ENCODE data around the gene NAA80.
A peak's percentile ranks its signal among the peaks of the same experiment; 100 is the strongest.

The NAA80 gene

DNA sequence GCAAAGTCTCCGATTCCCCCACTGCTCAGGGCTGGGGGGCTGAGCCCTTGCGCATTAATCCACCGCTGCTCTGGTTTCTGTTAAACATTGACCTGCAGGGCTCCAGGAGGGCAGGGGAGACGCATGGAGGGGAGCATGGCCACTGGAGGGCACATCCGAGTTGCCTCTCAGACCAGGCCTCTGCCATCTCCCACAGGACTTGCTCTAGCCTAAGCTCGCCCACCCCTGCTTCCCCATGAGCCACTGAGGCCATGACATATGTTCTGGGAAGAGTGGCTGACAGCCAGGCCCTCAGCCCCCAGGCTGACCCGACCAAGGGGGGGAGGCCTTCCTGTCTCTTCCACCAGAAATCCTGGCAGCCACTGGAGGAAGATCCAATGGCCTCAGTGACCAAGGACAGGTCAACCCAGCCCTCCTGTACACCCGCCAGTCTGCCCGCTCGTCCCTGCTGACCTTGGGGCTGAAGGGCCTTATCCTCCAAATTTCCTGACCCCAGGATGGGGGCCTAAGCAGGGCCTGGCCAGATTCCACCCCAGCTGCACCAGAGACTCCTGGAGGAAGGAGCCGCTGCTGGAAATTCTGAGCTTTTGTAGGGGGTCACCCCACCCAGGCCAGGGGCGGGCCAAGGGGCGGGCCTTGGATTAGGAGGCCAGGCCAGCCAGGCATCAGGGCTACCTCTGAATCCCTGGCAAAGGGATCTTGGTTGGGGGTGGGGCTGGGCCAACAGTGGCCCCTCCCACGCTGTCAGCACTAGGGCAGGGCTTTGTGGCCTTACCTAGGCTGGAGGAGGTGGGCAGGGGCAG is 4.0 kb upstream of the NAA80 start, which contains the start of gene HYAL1:
Gene HYAL1, minus strand, starts transcription at position 562 of the 803 bp plus-strand sequence. CDS start 618 bp downstream, outside the sequence.
- no peaks in the 10 kb centered on the region for H3K9me3 Mint-ChIP-seq
- H3K4me3 Mint-ChIP-seq: no peak within 1 kb of the TSS
- H3K4me1 Mint-ChIP-seq: peaks cover 16% of the 10 kb centered on the region
- no peaks in the 10 kb centered on the region for H3K36me3 Mint-ChIP-seq
- H3K27me3 Mint-ChIP-seq: no peaks in the 10 kb centered on the region
- no peak within 1 kb of the TSS for H3K27ac Mint-ChIP-seq

DNA sequence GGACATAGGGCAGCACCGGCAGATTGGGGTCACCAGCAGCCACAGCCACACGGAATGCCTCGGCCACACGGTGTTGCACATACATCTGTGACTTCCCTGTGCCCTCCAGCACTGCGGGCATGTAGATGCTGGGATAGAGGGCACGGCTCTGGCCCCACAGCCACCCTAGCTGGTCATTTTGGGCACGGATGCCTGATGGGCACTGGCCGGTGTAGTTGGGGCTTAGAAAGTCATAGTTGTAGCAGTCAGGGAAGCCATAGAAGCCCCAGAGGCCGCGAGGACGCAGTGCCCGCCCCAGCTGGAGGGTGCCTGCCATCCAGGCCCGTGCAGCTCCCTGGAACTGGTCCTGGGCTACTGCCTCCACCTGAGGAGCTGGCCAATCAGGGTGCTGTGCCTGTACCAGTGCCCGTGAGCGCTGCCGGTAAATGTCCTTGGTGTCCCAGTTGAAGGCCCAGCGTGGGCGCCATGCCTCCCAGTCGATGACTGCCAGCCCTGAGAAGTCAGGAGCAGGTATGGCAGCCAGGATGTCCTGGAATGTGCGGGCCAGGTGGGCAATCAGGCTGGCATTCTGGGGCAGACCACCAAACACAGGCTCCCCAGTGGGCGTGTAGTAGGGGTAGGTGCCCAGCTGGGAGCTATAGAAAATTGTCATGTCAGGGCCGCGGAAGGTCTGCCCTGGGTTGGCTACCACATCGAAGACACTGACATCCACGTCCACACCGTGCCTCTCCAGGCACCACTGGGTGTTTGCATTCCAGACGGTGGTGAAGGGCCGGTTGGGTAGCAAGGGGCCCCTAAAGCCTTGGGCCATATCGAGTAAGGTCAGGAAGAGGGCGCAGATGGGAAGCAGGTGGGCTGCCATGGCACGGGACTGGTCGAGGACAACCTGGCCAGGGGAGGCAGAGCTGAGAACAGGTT is 3.1 kb upstream of the NAA80 start:
- no peaks in the 10 kb centered on the region for H3K36me3 Mint-ChIP-seq
- H3K27me3 Mint-ChIP-seq: no peaks in the 10 kb centered on the region
- no peak overlapping the region for H3K4me3 Mint-ChIP-seq
- H3K27ac Mint-ChIP-seq: no peak overlapping the region
- H3K9me3 Mint-ChIP-seq: no peaks in the 10 kb centered on the region
- peaks cover 23% of the 10 kb centered on the region for H3K4me1 Mint-ChIP-seq

DNA sequence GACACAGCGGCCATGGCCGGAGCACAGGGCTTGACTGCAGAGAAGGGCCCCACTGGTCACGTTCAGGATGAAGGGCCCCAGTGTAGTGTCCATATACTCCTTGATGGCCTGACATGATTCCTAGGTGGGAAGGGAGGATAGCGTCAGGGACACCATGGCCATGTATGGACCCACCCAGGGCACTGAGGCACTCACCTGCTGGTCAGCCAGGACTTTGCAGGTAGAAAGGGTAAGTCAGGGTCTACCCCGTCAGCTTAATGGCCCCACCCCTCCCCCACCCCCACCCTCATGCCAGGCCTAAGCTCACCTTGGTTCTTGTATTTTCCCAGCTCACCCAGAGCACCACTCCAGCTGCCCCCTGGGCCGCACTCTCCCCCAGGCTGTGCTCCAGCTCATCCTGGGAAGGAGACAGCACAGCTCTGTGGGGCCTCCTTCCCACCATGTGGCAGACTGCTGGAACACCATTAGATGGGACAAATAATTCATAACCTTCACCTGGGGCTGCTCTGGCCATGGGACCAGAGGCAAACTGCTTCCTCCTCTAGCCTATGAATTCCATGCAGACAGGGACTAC is 1.6 kb upstream of the NAA80 start:
- Mint-ChIP-seq H3K36me3 (no peaks in the 10 kb centered on the region), H3K27me3 (no peaks in the 10 kb centered on the region), H3K4me3 (peak overlapping the region; percentile 93), H3K4me1 (peaks cover 25% of the 10 kb centered on the region), H3K9me3 (no peaks in the 10 kb centered on the region), H3K27ac (no peak overlapping the region)

DNA sequence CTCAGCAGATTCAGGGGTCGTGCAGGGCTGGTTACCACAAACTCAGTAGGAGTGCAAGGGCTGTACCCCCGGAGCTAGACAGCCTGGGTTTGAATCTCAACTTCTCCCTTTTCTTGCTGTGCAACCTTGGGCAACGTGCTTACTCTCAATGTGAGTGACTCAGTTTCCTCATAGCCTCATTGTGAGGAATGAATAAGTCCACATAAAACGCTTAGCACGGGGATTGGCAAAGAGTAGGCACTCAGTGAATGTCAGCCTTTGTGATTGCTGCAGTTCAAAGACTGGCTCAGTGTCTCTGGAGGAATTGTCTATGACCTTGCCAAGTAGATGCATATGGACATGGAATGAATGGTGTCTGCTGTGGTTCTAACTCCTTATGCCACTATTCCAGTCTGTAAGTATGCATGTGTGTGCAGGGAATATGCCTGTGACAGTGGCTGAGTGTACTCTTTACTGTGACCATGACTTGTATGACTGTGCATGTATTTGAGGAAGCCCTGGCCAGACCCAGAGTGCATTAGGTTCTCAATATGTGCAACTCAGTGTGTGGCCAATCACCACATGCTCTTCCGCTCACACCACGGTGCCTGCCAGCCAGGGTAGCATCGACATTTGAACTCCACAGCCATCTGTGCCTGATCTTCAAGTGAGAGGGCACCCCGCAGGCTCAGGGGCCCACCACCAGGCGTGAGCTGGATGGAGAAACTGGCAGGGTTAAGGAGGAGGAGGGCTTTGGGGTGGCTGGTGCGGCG is 900 bp upstream of the NAA80 start:
- Mint-ChIP-seq H3K9me3 (no peaks in the 10 kb centered on the region), H3K4me1 (peaks cover 25% of the 10 kb centered on the region), H3K27ac (peak overlapping the region; percentile 80), H3K4me3 (peak overlapping the region; percentile 93), H3K36me3 (no peaks in the 10 kb centered on the region), H3K27me3 (no peaks in the 10 kb centered on the region)

DNA sequence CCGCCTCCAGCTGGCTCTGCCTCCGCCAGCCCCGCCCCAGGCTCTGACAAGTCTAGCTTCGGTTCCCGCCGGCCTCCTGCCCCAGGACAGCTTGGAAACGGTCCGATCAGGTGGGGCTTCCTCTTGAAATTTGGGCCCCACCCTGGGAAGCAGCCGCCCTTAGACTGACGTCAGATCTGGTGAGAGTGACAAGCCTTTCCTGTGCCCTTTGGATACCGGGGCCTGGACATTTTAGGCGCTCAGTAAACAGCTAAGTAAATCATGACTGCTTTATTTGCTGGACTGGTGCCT is 378 bp upstream of the NAA80 start:
- Mint-ChIP-seq H3K27ac (peak overlapping the region; percentile 80), H3K9me3 (no peaks in the 10 kb centered on the region), H3K36me3 (no peaks in the 10 kb centered on the region), H3K4me1 (peaks cover 25% of the 10 kb centered on the region), H3K27me3 (no peaks in the 10 kb centered on the region), H3K4me3 (peak overlapping the region; percentile 93)

DNA sequence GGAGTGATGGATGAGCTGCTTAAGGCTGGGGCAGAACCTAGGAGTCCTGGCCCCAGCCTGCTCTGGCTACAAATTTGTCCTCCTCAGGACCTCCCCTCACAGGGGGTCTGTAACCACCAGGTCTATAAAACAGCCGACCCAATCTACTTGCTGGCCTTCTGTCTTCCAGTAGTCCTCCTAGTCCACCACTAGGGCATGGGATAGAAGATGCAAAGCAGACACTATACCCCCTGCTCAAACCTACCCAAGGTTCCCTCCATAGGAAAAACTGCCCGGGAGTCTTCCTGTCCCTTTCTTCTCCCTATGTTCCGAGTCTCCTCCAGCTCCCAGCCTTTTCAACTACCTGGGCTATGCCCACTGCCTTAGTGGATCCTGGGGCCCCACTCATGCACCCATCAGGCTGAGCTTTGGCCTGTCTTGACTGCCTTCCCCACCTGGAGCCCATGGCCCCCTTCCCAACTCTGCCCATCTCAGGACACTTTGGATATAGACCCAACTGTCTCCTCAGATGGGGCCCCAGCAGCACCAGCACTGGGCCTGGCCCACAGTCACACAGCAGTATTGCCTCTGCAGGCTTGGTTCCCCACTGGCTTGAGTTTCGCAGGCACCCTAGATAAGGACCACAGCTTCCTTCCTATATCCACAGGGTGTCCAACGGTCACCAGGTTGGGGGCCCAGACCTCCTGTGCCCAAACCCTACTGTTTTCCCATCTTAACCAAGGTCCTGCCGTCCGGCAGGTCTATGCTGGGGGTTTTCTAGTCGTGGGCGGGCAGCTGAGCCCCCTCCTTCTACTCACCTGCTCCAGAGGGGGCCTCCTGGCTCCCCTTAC is 1.1 kb downstream of the NAA80 start:
- peak overlapping the region; percentile 17 for H3K27ac Mint-ChIP-seq
- H3K4me1 Mint-ChIP-seq: peaks cover 25% of the 10 kb centered on the region
- no peaks in the 10 kb centered on the region for H3K36me3 Mint-ChIP-seq
- peak overlapping the region; percentile 93 for H3K4me3 Mint-ChIP-seq
- H3K9me3 Mint-ChIP-seq: no peaks in the 10 kb centered on the region
- no peaks in the 10 kb centered on the region for H3K27me3 Mint-ChIP-seq

DNA sequence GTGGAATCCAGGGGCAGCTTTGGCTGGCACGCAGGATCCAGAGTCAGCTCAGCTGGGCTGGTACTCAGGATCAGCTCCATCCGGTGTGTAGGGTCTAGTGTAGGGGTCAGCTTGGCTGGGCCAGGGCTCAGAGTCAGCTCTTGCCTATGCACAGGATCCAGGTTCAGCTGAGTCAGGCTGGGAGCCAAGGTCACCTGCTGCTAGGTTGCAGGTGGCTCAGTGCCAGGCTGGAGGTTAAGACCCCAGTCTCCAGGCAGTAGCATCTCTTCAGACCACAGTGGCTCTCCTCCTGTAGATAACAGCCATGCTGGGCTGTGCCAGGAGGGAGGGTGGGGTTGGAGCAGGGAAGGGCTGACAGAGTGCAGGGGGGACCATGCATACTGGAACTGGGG is 1.8 kb downstream of the NAA80 start:
- no peak overlapping the region for H3K27ac Mint-ChIP-seq

DNA sequence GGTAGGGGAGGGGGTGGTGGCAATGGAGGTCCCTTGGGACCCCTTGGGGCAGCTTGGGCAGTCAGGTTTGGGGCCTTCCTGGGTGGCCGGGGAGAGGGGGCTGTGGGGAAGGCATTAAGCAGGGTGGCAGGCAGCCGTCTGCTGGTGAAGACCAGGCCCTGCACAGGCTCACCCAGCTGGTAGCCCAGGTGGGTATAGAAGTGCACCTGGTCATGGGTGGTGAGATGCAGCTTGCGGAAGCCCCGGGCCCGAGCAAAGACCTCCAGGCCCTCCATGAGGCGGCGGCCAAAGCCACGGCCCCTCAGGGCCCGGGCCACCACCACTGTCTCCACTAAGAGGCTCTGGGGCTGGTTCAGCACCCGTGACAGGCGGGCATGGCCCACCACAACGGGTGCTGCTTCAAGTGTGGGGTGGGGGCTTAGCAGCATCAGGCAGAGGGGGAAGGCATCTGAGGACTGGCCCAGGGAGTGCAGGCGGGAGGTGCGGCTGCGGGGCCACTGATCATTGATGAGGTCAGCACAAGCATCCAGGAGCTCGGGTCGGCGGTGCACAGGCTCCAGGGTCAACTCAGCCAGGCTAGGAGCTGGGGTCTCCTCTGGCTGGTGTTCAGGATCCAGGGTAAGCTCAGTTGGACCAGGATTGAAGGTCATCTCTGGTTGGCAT is 2.4 kb downstream of the NAA80 start:
- H3K4me1 Mint-ChIP-seq: peaks cover 33% of the 10 kb centered on the region
- H3K36me3 Mint-ChIP-seq: no peaks in the 10 kb centered on the region
- peak overlapping the region; percentile 15 for H3K4me3 Mint-ChIP-seq
- H3K27ac Mint-ChIP-seq: no peak overlapping the region
- H3K27me3 Mint-ChIP-seq: no peaks in the 10 kb centered on the region
- H3K9me3 Mint-ChIP-seq: no peaks in the 10 kb centered on the region

More for the DNA sequence above, 1.8 kb downstream of the NAA80 start:
- Mint-ChIP-seq H3K4me3 (no peak overlapping the region), H3K36me3 (no peaks in the 10 kb centered on the region), H3K27me3 (no peaks in the 10 kb centered on the region), H3K4me1 (peaks cover 31% of the 10 kb centered on the region), H3K9me3 (no peaks in the 10 kb centered on the region)

DNA sequence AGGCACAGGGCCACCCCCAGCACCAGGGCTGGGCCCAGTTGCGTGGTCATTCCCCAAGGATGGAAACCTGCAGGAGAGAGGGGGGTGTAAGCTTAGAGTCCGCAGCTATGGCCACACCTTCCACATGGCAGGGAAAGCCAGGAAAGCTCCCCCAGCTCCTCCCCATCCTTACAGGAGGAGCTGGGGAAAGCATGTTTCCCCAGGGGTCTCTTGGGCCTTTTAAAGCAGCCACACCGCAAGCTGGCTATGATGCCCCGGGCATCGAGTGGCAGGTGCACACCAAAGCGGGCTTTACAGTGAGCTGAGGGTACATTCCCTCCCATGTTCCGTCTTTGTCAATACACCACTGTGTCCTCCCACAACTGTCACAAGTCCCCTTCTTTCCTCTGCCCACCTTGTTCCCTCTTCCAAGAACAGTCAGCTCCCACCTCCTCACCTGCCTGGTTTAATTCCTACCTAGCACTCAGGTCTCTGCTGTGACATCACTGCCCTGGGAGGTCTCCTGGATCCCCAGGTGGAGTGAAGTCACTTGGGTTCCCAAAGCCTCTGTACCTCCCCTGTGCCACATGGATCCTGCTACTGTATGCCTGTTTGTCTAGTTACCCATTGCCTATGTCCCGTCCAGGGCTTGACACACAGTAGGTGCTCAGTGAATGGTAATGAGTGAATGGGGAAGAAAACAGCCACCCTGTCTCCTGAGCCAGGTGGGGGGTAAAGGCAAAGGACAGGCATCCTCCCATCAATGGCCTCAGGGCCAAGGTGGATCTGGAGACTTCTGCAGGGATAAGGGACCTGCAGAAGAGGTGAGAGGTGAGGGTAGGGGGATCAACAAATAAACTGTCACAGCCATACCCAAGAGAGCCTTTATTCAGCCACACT is 3.4 kb downstream of the NAA80 start:
- H3K27ac Mint-ChIP-seq: no peak overlapping the region
- peaks cover 5% of the 10 kb centered on the region for H3K36me3 Mint-ChIP-seq
- H3K27me3 Mint-ChIP-seq: no peaks in the 10 kb centered on the region
- H3K4me1 Mint-ChIP-seq: peaks cover 39% of the 10 kb centered on the region
- H3K9me3 Mint-ChIP-seq: no peaks in the 10 kb centered on the region
- no peak overlapping the region for H3K4me3 Mint-ChIP-seq

DNA sequence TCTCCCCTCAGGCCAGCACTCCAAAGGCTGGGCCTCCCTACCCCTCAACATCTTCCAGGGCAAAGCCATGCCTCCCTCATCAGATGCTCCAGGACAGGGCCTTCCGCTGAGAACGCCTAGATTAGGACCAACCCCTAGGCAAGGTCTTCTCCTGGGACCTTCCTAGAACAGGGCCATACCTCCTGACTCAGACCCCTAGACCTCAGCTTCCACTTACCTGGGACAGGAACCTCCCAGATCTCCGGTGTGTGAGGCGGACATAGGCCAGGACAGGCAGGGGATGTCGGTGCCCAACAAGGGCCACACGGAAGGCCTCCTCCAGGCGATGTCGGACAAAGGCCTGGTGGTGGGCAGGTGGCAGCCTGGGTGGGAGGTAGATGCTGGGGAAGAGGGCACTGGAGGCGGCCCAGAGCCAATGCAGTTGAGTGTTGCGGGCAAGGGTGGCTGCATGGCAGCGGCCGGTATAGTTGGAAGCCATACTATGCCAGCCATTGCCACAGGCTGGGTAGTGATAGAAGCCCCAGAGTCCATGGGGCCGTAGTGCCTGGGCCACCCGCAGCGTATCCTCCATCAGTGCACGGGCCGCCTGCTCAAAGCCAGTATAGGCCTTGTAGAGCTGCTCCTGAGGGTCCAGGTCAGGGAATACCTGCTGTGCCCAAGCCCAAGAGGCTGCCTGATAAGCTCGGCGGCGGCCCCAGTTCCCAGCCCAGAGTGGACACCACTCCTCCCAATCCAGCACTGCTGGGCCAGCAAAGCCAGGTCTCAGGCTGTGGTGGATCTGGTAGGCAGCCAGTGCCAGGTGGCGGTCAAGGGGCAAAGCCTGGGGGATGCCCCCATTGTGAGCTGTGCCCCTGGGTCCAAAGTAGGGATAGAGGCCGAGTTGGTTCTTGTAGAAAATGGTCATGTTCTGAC is 4.5 kb downstream of the NAA80 start:
- peaks cover 31% of the 10 kb centered on the region for H3K4me1 Mint-ChIP-seq
- H3K27ac Mint-ChIP-seq: peak overlapping the region; percentile 30
- H3K36me3 Mint-ChIP-seq: peaks cover 5% of the 10 kb centered on the region
- H3K9me3 Mint-ChIP-seq: no peaks in the 10 kb centered on the region
- H3K27me3 Mint-ChIP-seq: no peaks in the 10 kb centered on the region
- H3K4me3 Mint-ChIP-seq: no peak overlapping the region

DNA sequence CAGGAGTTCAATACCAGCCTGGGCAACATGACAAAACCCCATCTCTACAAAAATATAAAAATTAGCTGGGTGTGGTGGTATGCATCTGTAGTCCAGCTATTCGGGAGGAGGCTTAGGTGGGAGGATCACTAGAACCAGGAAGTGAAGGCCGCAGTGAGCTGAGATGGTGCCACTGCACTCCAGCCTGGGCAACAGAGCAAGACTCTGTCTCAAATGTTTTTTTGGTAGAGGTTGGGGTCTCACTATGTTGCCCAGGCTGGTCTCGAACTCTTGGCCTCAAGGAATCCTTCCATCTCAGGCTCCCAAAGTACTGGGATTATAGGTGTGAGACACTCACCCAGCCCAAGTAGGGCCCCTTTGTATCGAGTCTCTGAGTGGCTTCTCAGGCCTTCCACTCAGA is 5.1 kb downstream of the NAA80 start:
- Mint-ChIP-seq H3K36me3 (peaks cover 8% of the 10 kb centered on the region), H3K27ac (no peak overlapping the region), H3K27me3 (no peaks in the 10 kb centered on the region), H3K4me3 (no peak overlapping the region), H3K4me1 (peaks cover 26% of the 10 kb centered on the region), H3K9me3 (no peaks in the 10 kb centered on the region)

DNA sequence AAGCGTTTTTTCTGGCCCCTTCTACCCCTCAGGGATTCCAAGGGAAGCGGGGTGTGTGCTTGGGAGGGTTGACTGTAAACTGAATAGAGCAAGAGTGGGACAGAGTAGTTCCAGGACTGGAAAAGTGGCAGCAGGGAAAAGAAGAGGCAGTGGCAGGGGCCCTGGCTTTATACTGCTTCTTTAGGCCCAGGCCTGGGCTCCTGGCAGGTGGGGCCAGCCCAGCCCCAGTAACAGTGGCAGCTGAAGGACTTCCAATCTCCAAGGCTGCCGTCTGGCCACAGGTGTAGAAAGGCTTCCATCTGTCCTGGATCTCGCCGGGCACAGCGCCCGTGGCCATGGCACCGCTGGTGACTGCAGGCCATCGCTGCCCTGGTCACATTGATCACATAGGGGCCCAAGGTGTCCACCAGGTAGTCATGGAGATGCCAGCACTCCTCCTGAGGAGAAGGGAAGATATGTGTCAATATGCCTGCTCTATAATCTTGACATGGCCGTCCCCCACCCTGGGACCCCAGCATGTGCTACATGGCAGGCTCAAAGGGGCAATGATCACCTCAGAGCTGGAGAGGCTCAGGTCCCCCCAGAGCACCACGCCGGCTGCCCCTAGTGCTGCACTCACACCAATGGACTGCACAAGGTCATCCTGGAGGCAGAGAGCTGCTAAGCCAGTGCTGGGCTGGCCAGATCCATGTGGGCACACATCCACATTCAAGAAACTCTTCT is 6.0 kb downstream of the NAA80 start:
- H3K36me3 Mint-ChIP-seq: peaks cover 8% of the 10 kb centered on the region
- peaks cover 23% of the 10 kb centered on the region for H3K4me1 Mint-ChIP-seq
- no peaks in the 10 kb centered on the region for H3K9me3 Mint-ChIP-seq
- H3K4me3 Mint-ChIP-seq: peak overlapping the region; percentile 91
- H3K27ac Mint-ChIP-seq: peak overlapping the region; percentile 95
- H3K27me3 Mint-ChIP-seq: no peaks in the 10 kb centered on the region
